Measurements from ENCODE around the gene CACNA2D3.

The CACNA2D3 gene

DNA sequence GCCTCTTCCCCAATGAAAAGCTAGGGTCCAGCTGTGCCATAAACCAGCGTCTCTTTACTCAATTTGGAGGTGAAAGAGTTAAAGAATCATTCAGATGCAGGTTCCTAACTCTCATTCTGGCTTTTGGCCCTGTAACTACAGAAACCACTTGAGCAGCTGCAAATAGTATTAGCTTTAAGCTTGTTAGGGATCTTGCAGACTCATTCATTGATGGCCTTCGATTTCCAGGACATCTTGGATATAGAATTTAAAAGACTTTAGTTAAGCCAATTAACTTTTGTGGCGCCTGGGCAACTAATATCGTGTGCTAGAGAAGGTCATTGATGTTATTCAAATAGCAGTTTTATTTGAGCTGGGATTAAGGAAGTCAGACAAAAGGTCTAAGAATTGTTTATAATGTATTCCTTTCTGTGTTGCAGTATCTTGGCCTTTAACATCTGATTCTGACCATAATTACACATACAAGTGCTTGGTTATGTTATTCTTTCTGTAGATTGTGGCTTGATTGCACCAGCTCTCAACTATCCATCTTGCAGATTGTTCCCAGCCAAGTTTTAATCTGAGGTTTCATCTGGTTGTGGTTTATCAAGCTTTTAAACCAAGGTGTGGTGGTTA lies 185.3 kb downstream of the CACNA2D3 start:
- H3K27ac ChIP-seq (ENCODE audit: low read depth, low read length) = no peak overlapping the region
- no peaks in the 10 kb centered on the region for H3K79me2 ChIP-seq (ENCODE audit: control insufficient read depth, insufficient read depth, low read length, unreplicated experiment)
- H3K4me3 ChIP-seq (ENCODE audit: low read depth, low read length) = no peak overlapping the region

DNA sequence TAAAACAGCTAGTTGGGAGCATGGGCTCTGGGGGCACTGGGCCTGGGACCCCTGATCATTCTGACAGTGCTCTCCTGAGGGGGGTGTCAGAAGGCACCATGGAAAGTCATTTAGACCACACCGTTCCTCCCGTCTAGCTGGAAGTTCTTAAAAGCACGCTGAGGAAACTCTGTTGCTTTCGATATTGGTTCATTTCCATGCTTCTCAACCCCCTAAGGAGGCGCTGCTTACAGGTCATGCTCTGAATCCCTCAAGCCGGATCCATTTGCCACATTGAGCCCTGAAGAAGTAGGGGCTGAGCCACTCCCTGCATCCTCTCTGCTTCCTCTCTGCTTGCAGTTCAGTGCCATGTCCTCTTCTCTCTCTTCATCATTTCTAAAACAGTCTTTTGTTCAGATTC lies 187.2 kb downstream of the CACNA2D3 start:
- Histone ChIP-seq H3K79me2 (ENCODE audit: control insufficient read depth, insufficient read depth, low read length, unreplicated experiment) (no peaks in the 10 kb centered on the region), H2AFZ (ENCODE audit: low read length, unreplicated experiment) (no peak overlapping the region), H3K4me3 (ENCODE audit: low read depth, low read length) (no peak overlapping the region), H3K27ac (ENCODE audit: low read depth, low read length) (no peak overlapping the region), H3K36me3 (ENCODE audit: insufficient read depth, low read length) (no peaks in the 10 kb centered on the region), H3K4me1 (ENCODE audit: control insufficient read depth, insufficient read depth, low read length, unreplicated experiment) (no peaks in the 10 kb centered on the region), H3K27me3 (ENCODE audit: insufficient read depth, low read length) (no peaks in the 10 kb centered on the region)

More for the DNA sequence above, 185.3 kb downstream of the CACNA2D3 start:
- no peaks in the 10 kb centered on the region for H3K27me3 ChIP-seq (ENCODE audit: insufficient read depth, low read length)
- no peaks in the 10 kb centered on the region for H3K36me3 ChIP-seq (ENCODE audit: insufficient read depth, low read length)
- H2AFZ ChIP-seq (ENCODE audit: low read length, unreplicated experiment) = no peak overlapping the region
- H3K4me1 ChIP-seq (ENCODE audit: control insufficient read depth, insufficient read depth, low read length, unreplicated experiment) = no peaks in the 10 kb centered on the region

DNA sequence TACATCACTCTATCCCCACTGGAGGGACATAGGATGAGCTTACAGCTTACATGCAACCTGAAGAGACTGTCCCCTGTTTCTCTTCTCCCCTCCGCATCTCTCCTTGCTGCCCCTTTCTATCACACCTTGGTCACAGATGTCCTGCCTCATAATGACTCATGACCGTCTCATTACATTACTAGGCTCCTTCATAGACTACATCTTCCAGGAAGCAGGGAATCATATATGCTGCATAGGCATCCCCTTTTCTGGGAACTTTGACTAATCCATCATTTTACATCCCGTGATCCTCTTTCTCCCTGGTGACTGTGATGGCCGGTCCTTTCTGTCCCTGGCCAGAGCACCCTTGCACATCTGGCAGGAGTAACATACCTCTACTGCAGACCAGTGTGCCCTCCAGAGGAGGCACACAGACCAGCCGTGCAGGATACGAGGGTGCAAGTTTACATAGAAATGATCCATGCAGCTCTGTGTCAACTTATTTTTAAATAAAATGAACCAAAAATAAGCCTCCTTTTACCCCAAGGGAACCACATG lies 188.9 kb downstream of the CACNA2D3 start:
- Histone ChIP-seq H3K27ac (ENCODE audit: low read depth, low read length) (no peak overlapping the region), H3K27me3 (ENCODE audit: insufficient read depth, low read length) (no peaks in the 10 kb centered on the region), H3K79me2 (ENCODE audit: control insufficient read depth, insufficient read depth, low read length, unreplicated experiment) (no peaks in the 10 kb centered on the region), H3K4me3 (ENCODE audit: low read depth, low read length) (no peak overlapping the region), H3K4me1 (ENCODE audit: control insufficient read depth, insufficient read depth, low read length, unreplicated experiment) (no peaks in the 10 kb centered on the region), H2AFZ (ENCODE audit: low read length, unreplicated experiment) (no peak overlapping the region), H3K36me3 (ENCODE audit: insufficient read depth, low read length) (no peaks in the 10 kb centered on the region)

DNA sequence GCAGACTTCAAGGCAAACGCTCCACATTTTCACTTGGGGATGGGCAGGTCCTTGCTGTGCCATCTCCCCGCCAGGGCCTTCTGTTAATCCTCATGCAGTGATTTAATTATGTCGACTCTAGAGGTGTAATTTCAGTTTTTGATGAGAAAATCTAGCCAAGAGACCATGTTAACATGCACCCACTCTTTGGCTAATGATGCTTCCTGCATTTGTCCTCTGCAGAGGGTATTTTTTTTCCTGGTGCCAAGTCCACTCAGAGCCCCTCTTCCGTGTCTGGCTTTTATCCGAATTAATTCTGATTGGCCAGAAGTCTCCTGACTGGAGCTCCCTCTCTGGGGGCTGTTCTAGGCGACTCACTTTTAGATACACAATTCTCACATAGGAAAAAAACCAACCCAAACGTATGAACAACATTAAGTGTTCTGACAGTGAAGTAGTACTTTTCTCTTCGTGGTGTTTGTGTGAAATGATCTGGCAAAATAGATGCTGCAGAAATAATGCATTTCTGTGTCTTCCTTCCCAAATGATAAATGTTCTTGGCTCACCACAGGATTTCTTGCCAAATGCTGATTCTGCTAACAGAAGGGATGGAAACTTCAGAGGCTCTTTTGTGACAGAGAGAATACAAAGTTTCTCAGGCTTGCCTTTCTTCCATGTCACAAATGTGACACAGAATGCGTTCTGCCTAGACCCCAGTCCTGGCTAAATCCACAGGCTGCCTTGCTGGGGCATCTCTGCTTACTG lies 190.0 kb downstream of the CACNA2D3 start:
- H3K4me3 ChIP-seq (ENCODE audit: low read depth, low read length) = no peak overlapping the region
- no peak overlapping the region for H3K27ac ChIP-seq (ENCODE audit: low read depth, low read length)
- H3K4me1 ChIP-seq (ENCODE audit: control insufficient read depth, insufficient read depth, low read length, unreplicated experiment) = no peaks in the 10 kb centered on the region
- H2AFZ ChIP-seq (ENCODE audit: low read length, unreplicated experiment) = no peak overlapping the region
- H3K27me3 ChIP-seq (ENCODE audit: insufficient read depth, low read length) = no peaks in the 10 kb centered on the region
- H3K79me2 ChIP-seq (ENCODE audit: control insufficient read depth, insufficient read depth, low read length, unreplicated experiment) = no peaks in the 10 kb centered on the region
- no peaks in the 10 kb centered on the region for H3K36me3 ChIP-seq (ENCODE audit: insufficient read depth, low read length)

DNA sequence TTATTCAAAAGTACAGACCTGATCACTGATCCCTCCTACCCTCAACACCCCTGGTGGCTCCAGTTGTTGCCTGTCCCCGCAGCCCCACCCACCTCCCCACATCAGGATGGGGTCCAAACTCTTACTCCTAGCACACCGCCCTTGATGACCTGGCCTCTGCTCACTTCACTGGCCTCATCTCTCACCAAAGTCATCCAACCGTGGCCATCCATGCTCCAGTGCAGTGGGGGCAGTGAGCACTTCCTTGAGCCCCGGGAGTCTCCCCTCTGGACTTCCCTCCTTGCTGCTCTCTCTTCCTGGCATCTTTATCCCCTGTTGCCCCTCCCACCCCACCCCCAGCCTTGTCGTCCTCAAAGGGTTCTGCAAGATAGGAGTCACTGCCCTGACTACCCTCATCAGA lies 191.1 kb downstream of the CACNA2D3 start:
- no peaks in the 10 kb centered on the region for H3K27me3 ChIP-seq (ENCODE audit: insufficient read depth, low read length)
- H3K79me2 ChIP-seq (ENCODE audit: control insufficient read depth, insufficient read depth, low read length, unreplicated experiment) = no peaks in the 10 kb centered on the region
- H2AFZ ChIP-seq (ENCODE audit: low read length, unreplicated experiment) = no peak overlapping the region
- no peaks in the 10 kb centered on the region for H3K36me3 ChIP-seq (ENCODE audit: insufficient read depth, low read length)
- no peak overlapping the region for H3K4me3 ChIP-seq (ENCODE audit: low read depth, low read length)
- no peaks in the 10 kb centered on the region for H3K4me1 ChIP-seq (ENCODE audit: control insufficient read depth, insufficient read depth, low read length, unreplicated experiment)
- H3K27ac ChIP-seq (ENCODE audit: low read depth, low read length) = no peak overlapping the region

DNA sequence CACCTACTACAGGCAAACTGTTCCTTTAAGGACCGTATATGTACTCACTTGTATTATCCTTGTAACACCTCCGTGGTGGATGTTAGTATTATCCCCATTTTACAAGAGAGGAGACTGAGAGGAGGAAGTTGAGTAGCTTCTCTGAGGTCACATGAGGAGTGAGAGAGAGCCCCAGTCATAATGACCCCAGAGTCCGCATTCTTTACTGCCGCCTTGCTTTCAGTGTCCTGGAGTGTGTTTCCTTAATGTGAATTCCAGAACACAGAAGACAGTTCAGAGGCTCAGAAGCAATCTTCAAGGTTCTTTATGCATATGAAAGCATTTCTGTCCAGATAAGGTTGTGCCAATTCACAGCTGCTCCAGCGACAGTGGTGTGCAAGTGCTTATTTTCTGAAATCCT lies 199.2 kb downstream of the CACNA2D3 start:
- H3K27ac ChIP-seq (ENCODE audit: low read depth, low read length) = no peak overlapping the region
- H2AFZ ChIP-seq (ENCODE audit: low read length, unreplicated experiment) = no peak overlapping the region
- H3K4me3 ChIP-seq (ENCODE audit: low read depth, low read length) = no peak overlapping the region

DNA sequence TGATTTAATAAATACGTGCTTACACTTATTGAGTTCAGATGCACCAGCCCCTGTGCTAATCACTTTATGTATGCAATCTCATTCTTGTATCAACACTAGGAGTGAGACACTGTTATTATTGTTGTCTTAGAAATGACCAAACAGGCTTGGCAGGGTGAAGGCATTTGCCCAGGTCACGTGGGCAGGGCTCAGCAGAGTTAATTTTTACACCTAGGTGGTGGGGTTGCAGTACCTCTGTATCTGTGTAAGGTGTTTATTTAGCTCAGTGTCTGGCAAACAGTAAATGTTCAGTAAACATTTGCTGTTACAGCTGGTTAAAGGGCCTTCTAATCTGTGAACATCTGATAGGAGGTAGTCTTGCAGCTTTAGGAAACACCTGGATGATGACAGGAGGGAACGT lies 200.0 kb downstream of the CACNA2D3 start:
- Histone ChIP-seq H2AFZ (ENCODE audit: low read length, unreplicated experiment) (no peak overlapping the region), H3K36me3 (ENCODE audit: insufficient read depth, low read length) (no peaks in the 10 kb centered on the region), H3K4me3 (ENCODE audit: low read depth, low read length) (no peak overlapping the region), H3K79me2 (ENCODE audit: control insufficient read depth, insufficient read depth, low read length, unreplicated experiment) (no peaks in the 10 kb centered on the region), H3K27me3 (ENCODE audit: insufficient read depth, low read length) (no peaks in the 10 kb centered on the region), H3K27ac (ENCODE audit: low read depth, low read length) (no peak overlapping the region), H3K4me1 (ENCODE audit: control insufficient read depth, insufficient read depth, low read length, unreplicated experiment) (no peaks in the 10 kb centered on the region)

More for the DNA sequence above, 199.2 kb downstream of the CACNA2D3 start:
- no peaks in the 10 kb centered on the region for H3K27me3 ChIP-seq (ENCODE audit: insufficient read depth, low read length)
- H3K36me3 ChIP-seq (ENCODE audit: insufficient read depth, low read length) = no peaks in the 10 kb centered on the region
- H3K4me1 ChIP-seq (ENCODE audit: control insufficient read depth, insufficient read depth, low read length, unreplicated experiment) = no peaks in the 10 kb centered on the region
- no peaks in the 10 kb centered on the region for H3K79me2 ChIP-seq (ENCODE audit: control insufficient read depth, insufficient read depth, low read length, unreplicated experiment)

DNA sequence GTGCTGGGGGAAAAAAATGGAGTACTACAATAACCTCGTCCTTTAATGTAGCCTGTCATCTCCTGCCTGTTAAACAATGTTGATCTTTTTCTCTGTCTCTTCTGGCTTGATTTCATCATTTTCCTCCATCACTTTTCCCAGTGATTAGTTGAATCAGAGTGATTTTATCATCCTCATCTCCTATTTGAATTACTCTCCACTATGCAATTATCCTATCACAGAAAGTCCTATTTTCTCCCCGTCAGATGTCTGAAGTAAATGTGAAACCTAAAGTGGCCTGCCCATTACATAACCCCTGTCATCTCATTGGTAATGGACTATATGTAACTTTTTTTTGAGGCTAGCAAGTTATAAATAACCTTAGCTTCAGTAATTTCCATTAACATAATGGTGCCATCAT lies 201.8 kb downstream of the CACNA2D3 start:
- Histone ChIP-seq H3K4me3 (ENCODE audit: low read depth, low read length) (no peak overlapping the region), H3K27ac (ENCODE audit: low read depth, low read length) (no peak overlapping the region), H3K4me1 (ENCODE audit: control insufficient read depth, insufficient read depth, low read length, unreplicated experiment) (no peaks in the 10 kb centered on the region), H3K79me2 (ENCODE audit: control insufficient read depth, insufficient read depth, low read length, unreplicated experiment) (no peaks in the 10 kb centered on the region), H3K27me3 (ENCODE audit: insufficient read depth, low read length) (no peaks in the 10 kb centered on the region), H2AFZ (ENCODE audit: low read length, unreplicated experiment) (no peak overlapping the region), H3K36me3 (ENCODE audit: insufficient read depth, low read length) (no peaks in the 10 kb centered on the region)

DNA sequence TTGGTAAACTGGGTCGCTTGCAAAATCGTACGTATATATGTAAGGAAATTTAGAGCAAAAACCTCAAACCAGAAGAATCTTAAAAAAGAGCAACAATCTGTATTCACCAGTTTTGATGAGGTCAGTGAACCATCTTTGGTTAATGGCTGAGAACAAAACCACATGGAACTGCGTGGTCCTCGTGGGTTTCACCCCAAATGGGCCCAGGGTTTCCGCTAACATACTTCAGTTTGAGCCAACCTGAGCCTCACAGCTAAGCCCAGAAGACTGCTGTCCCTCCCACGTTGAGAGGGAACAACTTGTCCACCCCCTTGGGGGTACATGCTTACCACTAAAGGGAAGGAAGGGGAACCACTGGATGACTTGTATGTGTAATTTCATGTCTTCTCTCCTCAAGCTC lies 204.6 kb downstream of the CACNA2D3 start:
- no peaks in the 10 kb centered on the region for H3K4me1 ChIP-seq (ENCODE audit: control insufficient read depth, insufficient read depth, low read length, unreplicated experiment)
- no peak overlapping the region for H3K27ac ChIP-seq (ENCODE audit: low read depth, low read length)
- H3K4me3 ChIP-seq (ENCODE audit: low read depth, low read length) = no peak overlapping the region
- H3K27me3 ChIP-seq (ENCODE audit: insufficient read depth, low read length) = no peaks in the 10 kb centered on the region
- H3K79me2 ChIP-seq (ENCODE audit: control insufficient read depth, insufficient read depth, low read length, unreplicated experiment) = no peaks in the 10 kb centered on the region
- no peaks in the 10 kb centered on the region for H3K36me3 ChIP-seq (ENCODE audit: insufficient read depth, low read length)
- no peak overlapping the region for H2AFZ ChIP-seq (ENCODE audit: low read length, unreplicated experiment)

DNA sequence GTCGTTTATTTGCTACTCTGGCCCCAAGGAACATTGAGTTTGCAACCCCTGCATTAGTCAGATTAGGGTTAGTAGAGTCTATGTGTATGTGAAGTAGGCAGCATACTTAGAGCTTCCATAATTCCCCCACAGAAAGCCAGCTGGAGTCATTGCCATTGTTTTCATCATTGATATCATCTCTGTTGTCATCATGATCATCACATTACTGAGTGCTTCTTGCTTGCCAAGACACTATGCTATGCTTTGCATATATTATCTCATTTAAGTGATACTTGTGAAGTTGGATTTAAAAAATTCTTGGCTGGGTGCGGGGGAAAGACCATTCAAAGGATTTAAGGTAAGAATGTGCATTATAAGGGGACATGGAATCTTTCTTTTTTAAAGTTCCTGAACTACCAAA lies 209.0 kb downstream of the CACNA2D3 start:
- H3K36me3 ChIP-seq (ENCODE audit: insufficient read depth, low read length) = no peaks in the 10 kb centered on the region
- H3K27me3 ChIP-seq (ENCODE audit: insufficient read depth, low read length) = no peaks in the 10 kb centered on the region
- H3K27ac ChIP-seq (ENCODE audit: low read depth, low read length) = no peak overlapping the region
- H3K79me2 ChIP-seq (ENCODE audit: control insufficient read depth, insufficient read depth, low read length, unreplicated experiment) = no peaks in the 10 kb centered on the region
- H3K4me3 ChIP-seq (ENCODE audit: low read depth, low read length) = no peak overlapping the region
- H2AFZ ChIP-seq (ENCODE audit: low read length, unreplicated experiment) = no peak overlapping the region
- no peaks in the 10 kb centered on the region for H3K4me1 ChIP-seq (ENCODE audit: control insufficient read depth, insufficient read depth, low read length, unreplicated experiment)

DNA sequence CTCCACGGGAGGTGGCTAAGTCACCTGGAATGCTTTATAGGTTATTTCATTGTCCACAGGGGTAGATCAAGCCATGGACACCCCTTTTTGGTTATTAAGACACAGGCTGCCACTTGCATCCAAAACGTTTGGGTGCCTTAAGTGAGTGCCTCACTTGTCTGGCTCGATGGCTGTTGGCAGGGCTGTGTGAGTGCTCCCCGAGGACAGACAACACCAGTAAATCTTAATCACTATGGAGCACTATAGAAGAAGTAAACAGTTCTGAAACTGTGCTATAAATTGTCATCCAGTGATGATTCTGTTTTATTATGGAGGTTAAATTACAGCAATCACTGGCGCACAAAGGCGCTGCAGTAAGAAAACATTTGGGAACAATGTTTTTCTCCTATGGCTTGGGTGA lies 215.5 kb downstream of the CACNA2D3 start:
- H2AFZ ChIP-seq (ENCODE audit: low read length, unreplicated experiment) = no peak overlapping the region
- H3K4me1 ChIP-seq (ENCODE audit: control insufficient read depth, insufficient read depth, low read length, unreplicated experiment) = no peaks in the 10 kb centered on the region
- no peak overlapping the region for H3K4me3 ChIP-seq (ENCODE audit: low read depth, low read length)
- no peaks in the 10 kb centered on the region for H3K27me3 ChIP-seq (ENCODE audit: insufficient read depth, low read length)
- H3K27ac ChIP-seq (ENCODE audit: low read depth, low read length) = no peak overlapping the region
- H3K36me3 ChIP-seq (ENCODE audit: insufficient read depth, low read length) = no peaks in the 10 kb centered on the region
- no peaks in the 10 kb centered on the region for H3K79me2 ChIP-seq (ENCODE audit: control insufficient read depth, insufficient read depth, low read length, unreplicated experiment)

Measured in ACC112 (cell line).